SU-DHL-6 (cell line): ENCODE results near the gene JRKL.

Experiments used
- H2AFZ ChIP-seq: fragments of 200-600 bp; sonication (generic); 2 replicates; pipeline ENCODE4 v1.6.1; 2014; ENCODE audit warnings: low read depth, mild to moderate bottlenecking, moderate library complexity, mixed read lengths, antibody characterized with exemption, low read length; ENCODE audit not compliant: severe bottlenecking
- H3F3A ChIP-seq: fragments of 200-600 bp; shearing (Covaris generic); 2 replicates; pipeline ENCODE4 v1.6.0; 2016; ENCODE audit warnings: antibody characterized with exemption, mild to moderate bottlenecking; ENCODE audit not compliant: insufficient read depth
- H3K27ac ChIP-seq: fragments of 200-600 bp; sonication (generic); 2 replicates; pipeline ENCODE4 v1.5.1; 2016; ENCODE audit warnings: low read depth, mild to moderate bottlenecking, low read length, moderate library complexity, mixed read lengths
- H3K27me3 ChIP-seq: fragments of 200-600 bp; sonication (generic), shearing (Covaris generic); 2 replicates; pipeline ENCODE4 v1.6.0; 2014; ENCODE audit warnings: mild to moderate bottlenecking, low read length
- H3K36me3 ChIP-seq: fragments of 200-600 bp; sonication (generic); 2 replicates; pipeline ENCODE4 v1.6.1; 2014; ENCODE audit warnings: mild to moderate bottlenecking, low read length, mixed read lengths
- H3K4me2 ChIP-seq: fragments of 300-600, 200-600 bp; shearing (Covaris generic), sonication (generic); 2 replicates; pipeline ENCODE4 v1.6.0; 2014; ENCODE audit warnings: low read length, low read depth, mild to moderate bottlenecking; ENCODE audit not compliant: poor library complexity, severe bottlenecking
- H3K4me3 ChIP-seq: fragments of 200-600 bp; sonication (generic); 2 replicates; pipeline ENCODE4 v1.5.1; 2014; ENCODE audit warnings: antibody characterized with exemption, low read length, mild to moderate bottlenecking, mixed read lengths; ENCODE audit not compliant: insufficient read depth, poor library complexity, severe bottlenecking
- H3K79me2 ChIP-seq: fragments of 200-600 bp; sonication (generic); 2 replicates; pipeline ENCODE4 v1.6.1; 2014; ENCODE audit warnings: mild to moderate bottlenecking, low read length, moderate library complexity; ENCODE audit not compliant: insufficient read depth
- H3K9ac ChIP-seq: fragments of 200-600 bp; sonication (generic); 2 replicates; pipeline ENCODE4 v1.7.0; 2014; ENCODE audit warnings: mild to moderate bottlenecking, low read length
- H3K9me2 ChIP-seq: fragments of 200-600 bp; sonication (generic); replicated peaks from 2 replicates; pipeline ENCODE4 v1.6.1; 2014; ENCODE audit warnings: low read length; ENCODE audit not compliant: insufficient read depth
- H3K9me3 ChIP-seq: fragments of 200-600 bp; sonication (generic); 2 replicates; pipeline ENCODE4 v1.6.1; 2014; ENCODE audit warnings: low read length, mixed read lengths; ENCODE audit not compliant: insufficient read depth
- H4K20me1 ChIP-seq: fragments of 200-600 bp; sonication (generic); 2 replicates; pipeline ENCODE4 v1.6.1; 2014; ENCODE audit warnings: low read depth, mild to moderate bottlenecking, antibody characterized with exemption, low read length, moderate library complexity, mixed read lengths
- CTCF ChIP-seq: fragments of 200-600 bp; sonication (generic); IDR thresholded peaks from one replicate; pipeline ENCODE4 v1.5.1; 2017; ENCODE audit warnings: antibody characterized with exemption, mild to moderate bottlenecking, low read length, moderate library complexity; ENCODE audit not compliant: insufficient read depth, poor library complexity, severe bottlenecking
- EZH2phosphoT487 ChIP-seq: fragments of 200-600 bp; sonication (generic), shearing (Covaris generic); conservative IDR thresholded peaks from 2 replicates; pipeline ENCODE4 v1.6.1; 2018; ENCODE audit warnings: mild to moderate bottlenecking, antibody characterized with exemption, low read length, moderate library complexity, mixed read lengths

JRKL gene

DNA sequence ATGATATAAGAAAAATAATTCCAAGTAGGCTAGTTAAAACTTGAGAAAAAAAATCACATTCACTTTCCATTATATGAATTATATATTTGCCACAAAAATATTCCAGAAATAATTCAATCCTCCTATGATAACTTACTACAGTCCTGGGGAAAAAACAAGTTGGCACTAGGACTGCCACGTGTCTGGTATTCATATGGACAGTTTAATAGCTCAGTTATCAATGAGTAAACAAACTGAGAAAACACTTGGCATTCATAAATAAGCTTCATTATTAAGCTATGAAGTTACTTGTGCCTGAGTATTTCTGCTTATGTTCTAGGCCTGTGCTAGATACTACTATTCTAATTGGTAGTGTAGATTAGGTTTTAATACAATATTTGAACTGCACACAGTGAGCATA, 24.3 kb upstream of the JRKL start:
- Histone ChIP-seq H3K4me2 (no peak overlapping the region), H3K36me3 (peaks cover 38% of the 10 kb centered on the region), H3K79me2 (no peaks in the 10 kb centered on the region), H3K27me3 (no peaks in the 10 kb centered on the region), H3K27ac (no peak overlapping the region), H4K20me1 (no peaks in the 10 kb centered on the region), H3K4me3 (no peak overlapping the region), H3K9me3 (no peaks in the 10 kb centered on the region), H3F3A (no peaks in the 10 kb centered on the region), H3K9me2 (no peaks in the 10 kb centered on the region), H2AFZ (no peak overlapping the region), H3K9ac (no peak overlapping the region)
- no peak for TF ChIP-seq EZH2phosphoT487
- no peak for TF ChIP-seq CTCF

GRCh38 chr11:96366024-96366423, 23.8 kb upstream of the JRKL start:
- Histone ChIP-seq H3K27ac (no peak overlapping the region), H3K36me3 (peaks cover 42% of the 10 kb centered on the region), H3K27me3 (no peaks in the 10 kb centered on the region), H3K9me3 (no peaks in the 10 kb centered on the region), H3K4me3 (no peak overlapping the region), H4K20me1 (no peaks in the 10 kb centered on the region), H3K9ac (no peak overlapping the region), H3K4me2 (no peak overlapping the region), H3F3A (no peaks in the 10 kb centered on the region), H3K9me2 (no peaks in the 10 kb centered on the region), H3K79me2 (no peaks in the 10 kb centered on the region), H2AFZ (no peak overlapping the region)
- TF ChIP-seq CTCF = no peak
- no peak for TF ChIP-seq EZH2phosphoT487

GRCh38 chr11:96367342-96367741, 22.5 kb upstream of the JRKL start:
- Histone ChIP-seq H3K27ac (no peak overlapping the region), H3K79me2 (no peaks in the 10 kb centered on the region), H3K9me2 (no peaks in the 10 kb centered on the region), H2AFZ (no peak overlapping the region), H3F3A (no peaks in the 10 kb centered on the region), H3K9ac (no peak overlapping the region), H3K4me2 (no peak overlapping the region), H4K20me1 (no peaks in the 10 kb centered on the region), H3K36me3 (peaks cover 41% of the 10 kb centered on the region), H3K27me3 (no peaks in the 10 kb centered on the region), H3K9me3 (no peaks in the 10 kb centered on the region), H3K4me3 (no peak overlapping the region)
- TF ChIP-seq EZH2phosphoT487 (no peak), CTCF (no peak)

DNA sequence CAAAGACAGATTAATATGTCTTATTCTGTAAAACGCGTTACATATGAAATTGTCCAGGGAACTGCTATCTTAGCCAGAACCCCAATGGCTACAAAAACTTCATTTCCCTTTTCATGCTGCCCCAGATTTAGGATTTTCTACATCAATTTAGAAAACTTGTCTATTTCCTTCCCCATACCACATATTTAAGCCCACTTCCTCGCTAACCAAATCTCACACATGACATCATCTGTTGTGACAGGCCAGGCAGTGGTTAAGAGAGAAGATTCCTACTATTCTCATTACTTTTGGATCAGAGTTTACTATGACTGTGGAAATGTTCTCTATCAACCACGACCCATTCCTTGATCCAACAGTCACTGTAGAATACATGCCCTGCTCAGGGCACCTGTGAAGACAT, 16.0 kb upstream of the JRKL start:
- no peak overlapping the region for H2AFZ ChIP-seq
- peaks cover 37% of the 10 kb centered on the region for H3K36me3 ChIP-seq
- H3K4me3 ChIP-seq = no peak overlapping the region
- no peaks in the 10 kb centered on the region for H4K20me1 ChIP-seq
- H3K9me3 ChIP-seq = no peaks in the 10 kb centered on the region
- H3K27ac ChIP-seq = no peak overlapping the region
- no peaks in the 10 kb centered on the region for H3K27me3 ChIP-seq
- no peaks in the 10 kb centered on the region for H3K79me2 ChIP-seq
- H3K9me2 ChIP-seq = no peaks in the 10 kb centered on the region
- H3F3A ChIP-seq = no peaks in the 10 kb centered on the region
- no peak for TF ChIP-seq EZH2phosphoT487
- no peak for TF ChIP-seq CTCF
- no peak overlapping the region for H3K9ac ChIP-seq
- no peak overlapping the region for H3K4me2 ChIP-seq
